ENCODE results near the gene ZDHHC24.

GRCh38 chr11:66491315-66491935 lies 54.4 kb downstream of the ZDHHC24 start:
- TF ChIP-seq CTCF (IDR thresholded peaks at IDR 0.05; ENCODE audit: low read length): peak; percentile 30
- TF ChIP-seq EZH2 (optimal IDR thresholded peaks at IDR 0.05; ENCODE audit: low read depth, low read length): no peak
- TF ChIP-seq EZH2phosphoT487 (IDR thresholded peaks at IDR 0.05; ENCODE audit: low read length): no peak
